ENCODE results near the gene PLCB2.

PLCB2 gene

GRCh38 chr15:40309344-40309862, 1.7 kb upstream of the PLCB2 start:
- no peak for DNase-seq
- in situ Hi-C loops (cut with MboI; ENCODE audit: low pct_unique_long_range_greater_than_20kb, low sequenced_read_pairs), result no loop called here

- DNase-seq, result peak; percentile 32
- in situ Hi-C loops (cut with MboI; ENCODE audit: low pct_unique_long_range_greater_than_20kb, low sequenced_read_pairs), result no loop called here
Observed at GRCh38 chr15:40306908-40307307, 827 bp downstream of the PLCB2 start.

GRCh38 chr15:40306371-40306770, 1.4 kb downstream of the PLCB2 start:
- in situ Hi-C loops (cut with MboI; ENCODE audit: low pct_unique_long_range_greater_than_20kb, low sequenced_read_pairs), result no loop called here
- DNase-seq, result no peak

GRCh38 chr15:40305281-40305680, 2.5 kb downstream of the PLCB2 start:
- no peak for DNase-seq
- in situ Hi-C loops (cut with MboI; ENCODE audit: low pct_unique_long_range_greater_than_20kb, low sequenced_read_pairs), result no loop called here

- in situ Hi-C loops (cut with MboI; ENCODE audit: low pct_unique_long_range_greater_than_20kb, low sequenced_read_pairs), result no loop called here
- DNase-seq, result no peak
Observed at GRCh38 chr15:40303576-40303975, 4.2 kb downstream of the PLCB2 start.

GRCh38 chr15:40302981-40303380, 4.8 kb downstream of the PLCB2 start:
- DNase-seq, result no peak
- in situ Hi-C loops (cut with MboI; ENCODE audit: low pct_unique_long_range_greater_than_20kb, low sequenced_read_pairs), result no loop called here

GRCh38 chr15:40302288-40302886, 5.3 kb downstream of the PLCB2 start:
- no peak for DNase-seq
- in situ Hi-C loops (cut with MboI; ENCODE audit: low pct_unique_long_range_greater_than_20kb, low sequenced_read_pairs), result no loop called here

- no peak for DNase-seq
- in situ Hi-C loops (cut with MboI; ENCODE audit: low pct_unique_long_range_greater_than_20kb, low sequenced_read_pairs), result no loop called here
Observed at GRCh38 chr15:40301467-40302179, 6.1 kb downstream of the PLCB2 start.

GRCh38 chr15:40300771-40301170, 7.0 kb downstream of the PLCB2 start:
- in situ Hi-C loops (cut with MboI; ENCODE audit: low pct_unique_long_range_greater_than_20kb, low sequenced_read_pairs), result no loop called here
- DNase-seq, result no peak

- in situ Hi-C loops (cut with MboI; ENCODE audit: low pct_unique_long_range_greater_than_20kb, low sequenced_read_pairs), result no loop called here
- DNase-seq, result no peak
Observed at GRCh38 chr15:40300367-40300766, 7.4 kb downstream of the PLCB2 start.

- in situ Hi-C loops (cut with MboI; ENCODE audit: low pct_unique_long_range_greater_than_20kb, low sequenced_read_pairs), result no loop called here
- no peak for DNase-seq
Observed at GRCh38 chr15:40298216-40298935, 9.4 kb downstream of the PLCB2 start.

GRCh38 chr15:40297356-40297755, 10.4 kb downstream of the PLCB2 start:
- DNase-seq, result no peak
- in situ Hi-C loops (cut with MboI; ENCODE audit: low pct_unique_long_range_greater_than_20kb, low sequenced_read_pairs), result no loop called here

- in situ Hi-C loops (cut with MboI; ENCODE audit: low pct_unique_long_range_greater_than_20kb, low sequenced_read_pairs), result no loop called here
Observed at GRCh38 chr15:40296561-40297230, 11.0 kb downstream of the PLCB2 start.

GRCh38 chr15:40295877-40296560, 11.7 kb downstream of the PLCB2 start:
- in situ Hi-C loops (cut with MboI; ENCODE audit: low pct_unique_long_range_greater_than_20kb, low sequenced_read_pairs), result no loop called here
- no peak for DNase-seq

More at GRCh38 chr15:40296561-40297230, 11.0 kb downstream of the PLCB2 start:
- DNase-seq, result no peak

- in situ Hi-C loops (cut with MboI; ENCODE audit: low pct_unique_long_range_greater_than_20kb, low sequenced_read_pairs), result no loop called here
- DNase-seq, result no peak
Observed at GRCh38 chr15:40295297-40295696, 12.4 kb downstream of the PLCB2 start.

- DNase-seq, result no peak
- in situ Hi-C loops (cut with MboI; ENCODE audit: low pct_unique_long_range_greater_than_20kb, low sequenced_read_pairs), result no loop called here
Observed at GRCh38 chr15:40293905-40294895, 13.5 kb downstream of the PLCB2 start.

- DNase-seq, result no peak
- in situ Hi-C loops (cut with MboI; ENCODE audit: low pct_unique_long_range_greater_than_20kb, low sequenced_read_pairs), result no loop called here
Observed at GRCh38 chr15:40293006-40293405, 14.7 kb downstream of the PLCB2 start.

GRCh38 chr15:40292246-40292645, 15.5 kb downstream of the PLCB2 start:
- DNase-seq, result no peak
- in situ Hi-C loops (cut with MboI; ENCODE audit: low pct_unique_long_range_greater_than_20kb, low sequenced_read_pairs), result no loop called here
